MCF 10A (cell line): ENCODE data around the gene ZCCHC4. TPM values are rescaled to one million over a fixed set of nuclear protein-coding genes. Genes with fewer than 3 reads are reported as not detected.

ENCODE experiments used
- BruUV-seq: library from RNA; stranded (reverse); fragments of 400-500 nt; replicated peaks from 2 replicates; lab custom pipeline; 2021; lab: Mats Ljungman, UMichigan
- CTCF ChIA-PET: fragments of 300-600 bp; sonication (Branson Sonifier 250); formaldehyde crosslinking; extraction: SDS; loops from one replicate; lab custom pipeline; 2021; ENCODE audit warnings: antibody characterized with exemption, inconsistent platforms; lab: Yijun Ruan, JAX
- POLR2A ChIA-PET: fragments of 300-600, 350-650 bp; sonication (Branson Sonifier 250); formaldehyde crosslinking; extraction: SDS; loops from one replicate; lab custom pipeline; 2020; ENCODE audit warnings: antibody characterized with exemption, inconsistent platforms; lab: Yijun Ruan, JAX
- DNase-seq: peaks from one replicate; pipeline ENCODE4 v3.0.0-alpha.2; 2018; ENCODE audit not compliant: unreplicated experiment
- H3K27ac Mint-ChIP-seq: one replicate; pipeline ENCODE4 v1.8.0; 2022; ENCODE audit warnings: mild to moderate bottlenecking, low read depth, mixed read lengths; ENCODE audit not compliant: unreplicated experiment
- H3K27me3 Mint-ChIP-seq: one replicate; pipeline ENCODE4 v1.8.0; 2022; ENCODE audit warnings: mixed read lengths; ENCODE audit not compliant: insufficient read depth, unreplicated experiment
- H3K36me3 Mint-ChIP-seq: one replicate; pipeline ENCODE4 v1.8.0; 2022; ENCODE audit warnings: mild to moderate bottlenecking, moderate library complexity, mixed read lengths; ENCODE audit not compliant: insufficient read depth, unreplicated experiment
- H3K4me1 Mint-ChIP-seq: one replicate; pipeline ENCODE4 v1.8.0; 2022; ENCODE audit warnings: mixed read lengths; ENCODE audit not compliant: insufficient read depth, unreplicated experiment
- H3K4me3 Mint-ChIP-seq: one replicate; pipeline ENCODE4 v1.8.0; 2022; ENCODE audit warnings: mild to moderate bottlenecking, moderate library complexity, mixed read lengths; ENCODE audit not compliant: unreplicated experiment
- H3K9me3 Mint-ChIP-seq: one replicate; pipeline ENCODE4 v1.8.0; 2022; ENCODE audit warnings: mixed read lengths; ENCODE audit not compliant: unreplicated experiment
- intact Hi-C: fragments of 100-400 bp; cut with micrococcal nuclease; formaldehyde crosslinking; loops from 2 replicates; pipeline ENCODE4 v1.14.1; 2022
- total RNA-seq: library from RNA; stranded (reverse); gene quantifications from 2 replicates; pipeline ENCODE4 v1.2.3, GENCODE V29; 2022
- TF ChIP-seq, protein P1 (sequence below): fragments of 200-600 bp; IDR thresholded peaks from one replicate; pipeline ENCODE4 v1.8.0; 2022; ENCODE audit warnings: antibody characterized with exemption, mild to moderate bottlenecking; ENCODE audit not compliant: unreplicated experiment

ZCCHC4 gene
- total RNA-seq, 1 experiment from 2014 or later: 7.7 TPM

DNA sequence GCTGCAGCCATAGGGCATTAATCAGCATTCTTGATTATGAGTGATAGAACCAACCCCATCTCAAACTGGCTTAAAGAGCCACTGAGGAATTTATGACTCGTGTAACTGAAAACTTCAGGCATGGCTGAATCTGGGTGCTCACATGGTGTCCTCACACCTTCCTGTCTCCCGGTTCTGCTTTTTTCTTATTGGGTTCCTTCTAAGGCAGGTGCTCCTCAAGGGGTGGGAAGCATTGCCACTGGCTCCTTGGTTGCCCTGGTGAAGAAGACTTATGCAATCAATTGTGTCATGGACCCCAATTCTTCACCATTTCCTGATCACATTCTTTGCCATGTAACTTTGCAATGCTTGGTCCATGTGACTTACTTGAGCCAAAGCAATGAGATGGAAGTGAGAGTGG is 4.3 kb upstream of the ZCCHC4 start:
- no peaks in the 10 kb centered on the region for H3K9me3 Mint-ChIP-seq
- H3K27me3 Mint-ChIP-seq: no peaks in the 10 kb centered on the region
- intact Hi-C loops: no loop called here
- POLR2A ChIA-PET: no interaction called here
- H3K36me3 Mint-ChIP-seq: peaks cover 6% of the 10 kb centered on the region
- CTCF ChIA-PET: no interaction called here
- no peak overlapping the region for H3K27ac Mint-ChIP-seq
- H3K4me3 Mint-ChIP-seq: no peak overlapping the region
- no TSS peak for BruUV-seq
- DNase-seq: no peak
- H3K4me1 Mint-ChIP-seq: no peaks in the 10 kb centered on the region
- TF ChIP-seq, protein P1, sequence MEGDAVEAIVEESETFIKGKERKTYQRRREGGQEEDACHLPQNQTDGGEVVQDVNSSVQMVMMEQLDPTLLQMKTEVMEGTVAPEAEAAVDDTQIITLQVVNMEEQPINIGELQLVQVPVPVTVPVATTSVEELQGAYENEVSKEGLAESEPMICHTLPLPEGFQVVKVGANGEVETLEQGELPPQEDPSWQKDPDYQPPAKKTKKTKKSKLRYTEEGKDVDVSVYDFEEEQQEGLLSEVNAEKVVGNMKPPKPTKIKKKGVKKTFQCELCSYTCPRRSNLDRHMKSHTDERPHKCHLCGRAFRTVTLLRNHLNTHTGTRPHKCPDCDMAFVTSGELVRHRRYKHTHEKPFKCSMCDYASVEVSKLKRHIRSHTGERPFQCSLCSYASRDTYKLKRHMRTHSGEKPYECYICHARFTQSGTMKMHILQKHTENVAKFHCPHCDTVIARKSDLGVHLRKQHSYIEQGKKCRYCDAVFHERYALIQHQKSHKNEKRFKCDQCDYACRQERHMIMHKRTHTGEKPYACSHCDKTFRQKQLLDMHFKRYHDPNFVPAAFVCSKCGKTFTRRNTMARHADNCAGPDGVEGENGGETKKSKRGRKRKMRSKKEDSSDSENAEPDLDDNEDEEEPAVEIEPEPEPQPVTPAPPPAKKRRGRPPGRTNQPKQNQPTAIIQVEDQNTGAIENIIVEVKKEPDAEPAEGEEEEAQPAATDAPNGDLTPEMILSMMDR: no peak

DNA sequence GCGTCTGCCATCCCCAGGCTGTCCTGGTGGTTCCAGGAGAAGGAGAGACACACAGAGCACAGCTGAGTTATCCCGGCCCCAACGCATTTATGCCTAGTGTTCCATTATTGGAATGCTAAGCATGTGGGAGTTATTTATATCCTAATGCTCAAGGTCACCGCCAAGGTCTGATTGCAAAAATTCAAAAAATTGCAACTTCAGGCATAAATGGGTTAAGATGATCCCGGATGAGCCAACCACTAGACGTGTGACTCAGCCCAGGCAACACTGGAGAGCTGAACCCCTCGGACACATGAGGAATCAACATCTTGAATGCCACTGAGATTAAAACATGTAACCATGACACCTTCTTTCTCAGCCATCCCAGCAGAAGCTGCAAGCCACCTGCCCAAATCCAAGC is 3.8 kb upstream of the ZCCHC4 start:
- no peak overlapping the region for H3K27ac Mint-ChIP-seq

DNA sequence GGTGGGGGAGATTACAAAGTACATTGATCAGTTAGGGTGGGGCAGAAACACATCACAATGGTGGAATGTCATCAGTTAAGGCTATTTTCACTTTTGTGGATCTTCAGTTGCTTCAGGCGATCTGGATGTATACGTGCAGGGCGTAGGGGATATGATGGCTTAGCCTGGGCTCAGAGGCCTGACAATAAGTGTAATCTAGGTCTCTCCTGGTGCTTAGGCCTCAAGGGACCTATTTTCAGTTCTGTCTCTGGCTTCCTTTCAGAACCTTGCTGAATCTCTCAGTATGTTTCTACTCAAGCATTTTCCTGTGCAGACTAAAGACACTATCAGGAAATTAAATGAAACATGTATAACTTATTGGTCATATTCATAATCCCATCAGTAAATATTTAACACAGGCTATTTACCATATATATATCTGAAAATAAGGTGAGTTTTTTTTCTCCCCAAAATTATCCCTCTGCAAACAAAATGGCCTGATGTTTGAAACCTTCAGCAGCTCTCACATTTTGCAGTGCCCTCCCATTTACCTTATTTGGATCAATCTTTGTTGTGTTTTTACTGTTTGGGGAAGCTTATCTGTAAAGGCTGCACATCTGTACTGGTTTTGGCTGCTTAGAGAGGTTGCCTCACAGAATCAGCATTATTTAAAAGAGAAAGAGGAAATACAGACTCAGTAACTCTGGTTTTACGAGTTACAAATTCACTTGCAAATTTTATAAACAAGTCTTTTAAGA is 2.3 kb upstream of the ZCCHC4 start:
- H3K9me3 Mint-ChIP-seq: no peaks in the 10 kb centered on the region
- no peaks in the 10 kb centered on the region for H3K27me3 Mint-ChIP-seq
- BruUV-seq: no TSS peak
- no peak for DNase-seq
- intact Hi-C loops: loop anchor here (5.0 kb wide), 1 partner anchor 57 kb away; no protein-coding TSS in a partner anchor
- H3K4me1 Mint-ChIP-seq: no peaks in the 10 kb centered on the region
- ChIA-PET CTCF (interaction anchor here (0.6 to 3.9 kb wide), 4 partner anchors 10 to 70 kb away, joined by 3 to 34 read pairs (median 6); no protein-coding TSS in a partner anchor), POLR2A (interaction anchor here (1.4 kb wide), 1 partner anchor 10 kb away, joined by 5 read pairs; no protein-coding TSS in a partner anchor)
- H3K4me3 Mint-ChIP-seq: no peak overlapping the region
- TF ChIP-seq, protein P1: no peak
- H3K36me3 Mint-ChIP-seq: no peaks in the 10 kb centered on the region
- H3K27ac Mint-ChIP-seq: no peak overlapping the region

More for the DNA sequence above, 3.8 kb upstream of the ZCCHC4 start:
- POLR2A ChIA-PET: no interaction called here
- intact Hi-C loops: no loop called here
- CTCF ChIA-PET: no interaction called here
- TF ChIP-seq, protein P1: no peak
- no peak for DNase-seq
- Mint-ChIP-seq H3K9me3 (no peaks in the 10 kb centered on the region), H3K4me1 (no peaks in the 10 kb centered on the region), H3K27me3 (no peaks in the 10 kb centered on the region), H3K36me3 (peaks cover 6% of the 10 kb centered on the region), H3K4me3 (no peak overlapping the region)
- no TSS peak for BruUV-seq

DNA sequence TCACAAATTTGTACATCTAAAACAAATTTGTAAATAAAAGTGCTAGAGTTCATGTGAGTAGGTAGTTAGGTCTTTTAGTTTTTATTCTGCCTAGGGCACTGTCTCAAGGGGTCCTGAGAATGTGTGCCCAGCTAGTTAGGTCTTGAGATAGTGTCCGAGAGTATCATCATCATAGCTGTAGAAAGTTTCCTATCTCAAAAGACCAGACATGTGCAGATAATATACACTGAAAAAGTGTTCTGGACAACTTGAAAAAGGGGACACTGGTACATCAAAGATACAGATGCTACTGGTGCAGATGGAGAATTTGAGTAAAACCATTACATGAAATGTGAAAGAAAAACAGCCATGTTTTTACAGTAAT is 1.8 kb upstream of the ZCCHC4 start:
- TF ChIP-seq, protein P1: no peak
- Mint-ChIP-seq H3K9me3 (no peaks in the 10 kb centered on the region), H3K27ac (no peak overlapping the region), H3K4me3 (no peak overlapping the region), H3K4me1 (no peaks in the 10 kb centered on the region), H3K36me3 (no peaks in the 10 kb centered on the region), H3K27me3 (no peaks in the 10 kb centered on the region)
- ChIA-PET POLR2A (no interaction called here), CTCF (interaction anchor here (1.0 to 4.8 kb wide), 4 partner anchors 11 to 75 kb away, joined by 3 to 56 read pairs (median 21); partner anchors contain the start of gene PI4K2B)
- intact Hi-C loops: loop anchor here (5.0 kb wide), 1 partner anchor 57 kb away; no protein-coding TSS in a partner anchor
- BruUV-seq: no TSS peak
- DNase-seq: no peak
